GM21723 (cell line): Measurements from ENCODE around the gene SREBF1.

ENCODE experiments used
- ATAC-seq: cut with Tn5 transposase; IDR thresholded peaks from one replicate; pipeline ENCODE4 v1.9.1; 2021; ENCODE audit warnings: mild to moderate bottlenecking, moderate library complexity; ENCODE audit not compliant: unreplicated experiment

The SREBF1 gene

DNA sequence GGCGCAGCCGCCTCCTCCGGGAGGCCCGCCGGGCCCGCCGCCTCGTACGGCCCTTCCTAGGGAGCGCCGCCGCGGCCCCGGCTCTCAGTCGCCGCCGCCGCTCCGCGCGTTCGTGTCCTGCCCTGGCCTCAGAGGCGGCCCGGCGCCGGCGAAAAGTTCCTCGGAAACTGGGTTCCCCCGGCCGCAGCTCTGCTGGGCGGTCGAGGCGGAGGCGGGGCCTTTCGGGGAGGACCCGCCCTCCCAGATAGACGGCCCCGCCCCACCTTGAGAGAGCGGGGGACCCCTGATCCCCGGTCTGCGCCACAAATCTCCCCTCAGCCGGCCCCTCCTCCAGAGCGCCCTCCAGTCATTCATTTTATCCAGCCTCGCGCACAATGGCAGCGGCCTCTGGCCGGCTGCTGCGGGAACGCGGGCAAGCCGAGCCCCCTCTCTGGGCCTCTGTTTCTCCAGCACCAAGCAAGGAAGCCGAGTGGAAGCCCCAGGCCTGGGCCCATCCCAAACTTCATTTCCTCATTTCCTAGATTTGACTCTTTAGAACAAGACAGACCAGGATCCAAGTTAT lies at the start of gene SREBF1:
SREBF1 (minus strand) TSS at position 169 of the 562 bp plus-strand sequence. CDS start 169 bp downstream, outside the sequence.
- ATAC-seq = peak; percentile 36

DNA sequence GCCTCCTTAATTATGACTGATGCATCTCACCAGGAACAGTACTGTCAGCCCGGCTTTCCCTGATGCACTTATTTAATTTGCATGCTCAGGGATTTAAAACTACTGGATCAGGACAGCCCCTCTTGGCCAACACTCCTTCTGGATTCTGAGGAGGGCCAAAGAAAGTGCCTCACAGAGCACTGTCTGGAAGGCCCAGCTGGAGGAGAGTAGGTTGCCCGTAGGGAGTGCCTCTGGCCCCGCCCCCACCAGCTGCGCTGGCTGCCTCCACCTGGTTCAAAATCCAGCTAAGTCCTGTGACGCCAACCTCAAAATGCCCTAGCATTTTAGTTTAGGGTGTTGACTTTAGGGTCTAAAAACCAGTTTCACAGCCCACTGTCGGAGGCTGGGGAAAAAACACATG lies 49.4 kb upstream of the SREBF1 start:
- no peak for ATAC-seq

DNA sequence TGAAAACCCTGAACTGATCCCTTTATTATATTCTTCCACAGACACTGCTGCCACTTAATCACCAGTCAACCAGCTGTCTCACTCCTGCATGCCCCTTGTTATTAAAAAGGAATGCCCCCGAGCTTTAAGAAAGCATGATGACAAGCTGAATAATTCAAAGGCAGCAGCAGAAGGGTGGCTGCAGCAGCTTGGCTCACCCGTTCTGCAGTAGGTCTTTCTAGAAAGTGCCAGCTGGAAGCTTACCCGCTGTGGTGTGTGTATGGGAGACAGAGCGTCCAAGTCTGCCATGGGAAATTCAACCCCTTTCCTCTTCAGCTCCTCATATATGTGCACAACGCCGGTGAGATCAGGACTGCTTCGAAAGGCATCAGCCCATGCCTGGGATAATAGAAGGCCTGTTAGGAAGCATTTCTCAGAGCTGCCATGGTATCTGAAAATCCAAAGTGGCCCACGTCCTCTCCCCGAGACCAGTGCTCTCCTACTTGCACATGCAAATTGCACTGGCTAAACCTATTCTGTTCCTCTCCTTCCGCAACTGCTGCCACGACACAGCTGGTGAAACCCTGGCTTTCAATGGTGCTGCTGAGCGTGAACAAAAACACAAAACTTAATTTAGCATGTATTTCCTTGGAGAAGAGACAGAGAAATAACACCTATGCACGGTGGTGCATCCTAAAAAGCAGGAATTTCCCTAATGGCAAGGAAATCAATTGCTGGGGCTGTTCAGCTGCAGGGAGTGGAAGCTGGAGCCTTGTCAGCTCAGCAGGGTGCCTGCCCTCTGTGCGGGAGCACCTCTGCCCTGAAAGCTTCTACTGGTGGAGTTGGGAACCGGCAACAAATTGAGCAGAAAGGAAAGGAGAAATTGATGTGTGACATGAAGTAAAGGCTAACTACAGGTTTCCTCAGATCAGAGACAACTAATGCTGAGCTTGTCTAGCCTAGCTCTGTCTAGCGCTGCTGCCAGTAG lies 47.9 kb upstream of the SREBF1 start:
- no peak for ATAC-seq

DNA sequence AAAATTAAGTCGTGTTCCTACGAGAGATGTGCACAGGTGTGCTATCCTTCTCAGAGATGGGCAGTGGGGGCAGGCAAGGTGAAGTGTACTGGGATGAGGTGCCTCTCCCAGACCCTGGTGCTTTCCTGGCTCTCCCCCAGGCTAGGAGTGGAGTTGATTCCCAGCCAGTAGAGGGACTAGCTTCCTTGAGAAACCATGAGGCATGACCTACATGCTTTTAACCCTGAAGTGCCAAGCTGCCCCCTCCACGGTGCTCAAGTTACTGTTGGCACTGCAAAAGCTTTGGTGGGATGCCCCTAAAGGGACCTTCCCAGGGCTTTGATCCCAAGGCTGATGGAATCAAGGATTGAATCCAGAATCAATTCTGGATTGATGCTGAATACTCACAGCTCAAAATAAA lies 47.0 kb upstream of the SREBF1 start:
- no peak for ATAC-seq

DNA sequence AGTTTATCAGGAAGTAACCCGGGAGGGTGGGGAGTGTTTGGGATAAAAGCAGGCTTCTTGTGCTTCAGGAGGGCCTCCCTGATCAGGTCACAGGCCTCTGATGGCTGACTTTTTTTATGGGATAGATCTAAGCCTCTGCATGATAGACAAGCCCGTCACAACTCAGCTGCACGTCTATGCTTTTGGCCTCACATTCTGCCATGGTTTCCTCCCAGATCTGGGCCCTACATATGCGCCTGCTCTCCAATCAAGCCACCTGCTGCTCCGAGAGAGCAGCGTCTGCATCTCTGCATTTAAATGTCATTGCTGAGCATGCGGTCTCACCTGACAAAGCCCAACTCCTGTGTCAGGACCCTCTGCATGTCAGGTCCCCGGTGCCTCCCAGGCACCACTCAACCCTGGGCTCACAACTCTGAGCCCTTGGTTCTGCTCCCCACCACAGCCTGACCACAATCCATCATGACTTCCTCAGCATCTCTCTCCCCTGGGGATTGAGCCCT lies 45.3 kb upstream of the SREBF1 start:
- ATAC-seq = no peak

DNA sequence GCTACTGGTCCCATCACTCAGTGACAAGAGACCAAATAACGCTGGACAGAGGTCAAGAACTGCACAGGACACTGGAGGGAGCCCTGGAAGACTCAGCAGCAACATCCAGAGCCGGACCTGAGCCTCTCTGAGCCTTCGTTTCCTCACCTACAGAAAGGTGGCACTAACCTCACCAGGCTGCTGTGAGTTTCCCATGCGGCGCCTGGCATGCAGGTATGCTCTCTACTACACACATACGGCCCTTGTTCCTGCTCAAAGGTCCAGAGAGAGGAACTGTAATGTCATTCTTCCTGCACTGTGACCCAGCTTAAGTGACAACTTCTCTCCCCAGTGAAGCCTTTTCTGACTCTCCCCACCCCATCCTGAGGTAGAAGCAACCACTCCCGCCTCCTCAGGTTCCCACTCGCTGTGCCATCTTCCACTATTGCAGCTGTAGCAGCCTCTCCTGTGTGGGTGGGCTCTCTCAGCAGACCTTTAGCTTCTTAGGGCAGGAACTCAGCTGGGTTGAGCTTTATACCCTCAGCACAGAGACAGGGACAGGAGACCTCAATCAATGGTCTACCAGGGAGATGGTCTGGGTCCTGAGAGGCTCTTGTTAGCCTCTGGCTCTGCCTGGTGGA lies 43.9 kb upstream of the SREBF1 start:
- no peak for ATAC-seq

DNA sequence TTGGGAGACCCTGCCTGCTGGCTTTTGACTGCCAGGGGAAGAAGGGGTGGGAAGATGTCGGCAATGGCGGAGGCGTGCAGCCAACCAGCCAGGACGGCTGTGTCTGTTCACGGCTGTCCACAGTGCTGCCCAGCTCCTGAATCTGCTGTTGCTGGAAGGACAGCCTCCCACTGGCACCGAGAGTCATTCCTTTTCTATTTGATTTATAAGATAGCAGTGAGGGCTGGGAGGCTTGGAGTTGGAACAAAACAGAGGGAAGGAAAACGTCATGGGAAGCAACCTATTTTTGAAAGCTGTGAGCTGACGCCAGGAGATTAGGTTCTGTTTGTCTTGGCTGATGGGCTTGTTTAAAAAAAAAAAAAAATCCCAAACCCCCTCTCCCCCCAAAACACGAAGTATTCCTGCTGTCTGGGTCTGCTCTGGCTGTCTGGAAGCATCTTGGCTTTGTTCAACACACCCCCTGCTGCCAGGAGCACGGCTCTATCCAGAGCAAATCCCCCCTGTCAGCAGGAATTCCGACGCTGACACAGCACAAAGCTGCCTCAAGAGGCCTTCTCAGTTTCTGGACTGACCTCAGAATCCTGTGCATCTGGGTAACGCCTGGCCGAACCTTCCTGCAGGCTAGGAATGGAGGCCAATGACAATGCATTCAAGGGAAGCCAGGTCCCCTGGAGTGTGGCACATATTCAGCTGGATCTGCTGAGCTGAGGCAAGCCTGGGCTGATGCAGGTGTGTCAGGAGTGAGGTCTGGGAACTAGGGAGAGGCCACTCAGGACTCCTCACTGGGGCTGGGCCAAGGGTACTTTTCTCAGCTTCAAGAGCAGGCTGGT lies 41.0 kb upstream of the SREBF1 start:
- ATAC-seq = no peak

DNA sequence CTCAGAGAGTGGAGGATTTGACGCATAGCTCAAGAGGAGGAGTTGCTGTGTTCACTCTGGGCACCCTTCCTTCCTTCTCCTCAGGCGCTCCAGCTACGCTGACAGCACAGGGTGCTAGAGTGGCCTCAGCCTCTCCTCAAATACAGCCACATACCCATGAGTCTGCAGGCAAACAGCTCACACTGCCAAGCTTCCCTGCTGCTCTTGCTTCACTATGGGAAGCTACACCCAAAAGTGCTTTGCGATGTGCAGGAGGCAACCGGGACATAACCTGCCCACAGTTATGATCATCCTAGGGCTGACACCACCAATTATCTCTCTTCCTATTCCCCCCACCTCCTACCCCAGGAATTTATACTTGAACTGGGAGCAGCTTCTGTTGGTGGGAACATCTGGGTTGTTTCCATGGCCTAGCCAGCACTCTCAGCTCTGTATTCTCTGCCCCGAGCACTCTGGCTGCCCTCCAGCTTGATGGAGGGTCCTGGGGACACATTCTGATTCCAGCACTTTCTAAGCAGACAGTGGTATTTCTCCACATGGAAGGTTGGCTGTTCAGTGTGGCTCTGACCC lies 40.3 kb upstream of the SREBF1 start:
- no peak for ATAC-seq

DNA sequence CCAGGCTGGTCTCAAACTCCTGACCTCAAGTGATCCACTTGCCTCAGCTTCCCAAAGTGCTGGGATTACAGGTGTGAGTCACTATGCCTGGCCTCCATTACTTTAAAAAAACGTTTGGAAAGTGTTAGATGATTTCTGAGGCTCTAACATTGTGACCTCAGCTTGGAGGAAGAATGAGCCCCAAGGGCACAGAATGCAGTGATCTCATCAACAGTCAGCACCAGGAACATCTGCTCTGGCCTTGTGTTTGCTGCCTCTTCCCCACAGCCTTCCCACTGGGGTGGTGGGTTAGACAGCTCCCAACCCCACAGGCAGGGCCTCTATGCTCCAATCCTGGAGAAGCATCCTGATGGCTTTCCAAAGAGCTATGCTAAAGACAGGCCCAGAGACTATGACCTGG lies 37.7 kb upstream of the SREBF1 start:
- ATAC-seq = no peak

DNA sequence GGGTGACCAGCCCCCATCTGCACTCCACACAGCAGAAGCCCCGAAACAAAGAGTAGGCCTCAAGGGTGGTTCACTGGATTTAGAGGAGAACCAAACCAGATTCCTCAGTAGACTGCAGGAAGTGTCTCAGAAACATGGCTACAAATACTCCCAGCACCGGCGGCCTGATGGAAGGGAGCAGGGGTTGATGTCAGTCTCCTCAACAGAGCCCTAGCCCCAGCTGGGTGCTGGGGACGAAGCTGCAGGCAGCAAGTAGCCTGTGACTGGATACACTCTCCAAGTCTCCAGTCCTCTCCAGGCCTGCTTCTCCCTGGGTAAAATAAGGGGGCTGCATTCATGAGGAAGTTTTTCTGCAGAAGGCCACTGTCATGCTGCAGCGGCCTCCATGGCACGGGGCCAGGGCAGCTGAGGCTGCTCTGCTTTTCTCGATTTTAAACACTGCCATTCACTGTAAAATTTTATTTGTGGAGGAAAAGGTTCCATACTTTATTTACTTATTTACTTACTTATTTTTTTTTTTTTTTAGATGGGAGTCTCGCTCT lies 36.7 kb upstream of the SREBF1 start:
- ATAC-seq = no peak

DNA sequence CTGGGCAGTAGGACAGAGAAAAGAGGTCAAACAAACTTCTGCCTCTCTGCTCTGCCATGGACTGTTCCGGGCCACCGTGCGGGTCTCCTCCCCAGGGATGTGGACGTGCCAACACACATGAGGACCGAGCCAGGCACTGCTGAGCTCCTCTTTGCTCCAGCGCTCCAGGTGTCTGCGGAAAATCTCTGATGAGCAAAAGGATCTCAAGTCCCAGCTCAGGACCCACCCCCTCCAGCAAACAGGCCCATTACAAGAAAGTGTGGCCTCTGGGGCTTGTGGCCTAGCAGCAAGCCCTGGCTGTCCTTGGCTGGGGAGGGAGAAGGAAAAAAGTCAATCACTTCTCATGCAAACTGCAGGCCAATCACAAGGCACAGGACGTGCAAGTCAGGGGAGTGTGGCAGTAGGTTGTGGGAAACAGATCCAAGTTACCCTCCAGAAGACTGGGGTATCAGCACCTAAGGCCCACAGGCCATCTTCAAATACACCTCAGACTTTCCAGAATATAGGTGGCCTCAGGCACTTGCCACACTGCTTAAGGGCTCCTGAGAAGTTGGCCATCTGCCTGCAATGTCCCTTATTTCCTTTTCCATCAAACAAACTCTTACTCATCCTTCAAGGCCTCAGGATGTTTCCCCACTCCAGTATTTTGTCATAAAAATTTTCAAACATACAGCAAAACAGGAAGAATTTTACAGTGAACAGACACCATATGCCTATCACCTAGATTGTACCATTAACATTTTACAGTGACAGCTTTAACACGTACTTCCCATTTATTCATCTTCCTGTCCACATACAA lies 36.0 kb upstream of the SREBF1 start:
- ATAC-seq = no peak

DNA sequence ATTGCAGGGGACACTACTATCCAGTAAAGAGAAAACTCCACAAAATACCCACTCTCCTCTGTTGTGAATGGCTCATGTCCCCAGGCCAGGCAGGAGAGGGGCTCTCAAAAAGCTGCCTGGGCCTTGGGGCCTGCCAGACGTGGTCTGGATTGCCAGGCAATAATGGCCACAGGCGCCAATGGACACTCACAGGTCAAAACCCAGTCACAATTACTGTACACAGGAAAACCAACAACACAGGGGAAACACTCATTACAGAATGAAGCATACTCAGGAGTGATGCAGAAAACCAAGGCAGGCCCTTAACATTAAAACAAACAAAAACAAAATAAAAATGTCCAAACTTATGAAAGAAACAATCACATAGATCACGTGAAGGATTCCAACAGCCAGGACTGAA lies 35.1 kb upstream of the SREBF1 start:
- no peak for ATAC-seq

DNA sequence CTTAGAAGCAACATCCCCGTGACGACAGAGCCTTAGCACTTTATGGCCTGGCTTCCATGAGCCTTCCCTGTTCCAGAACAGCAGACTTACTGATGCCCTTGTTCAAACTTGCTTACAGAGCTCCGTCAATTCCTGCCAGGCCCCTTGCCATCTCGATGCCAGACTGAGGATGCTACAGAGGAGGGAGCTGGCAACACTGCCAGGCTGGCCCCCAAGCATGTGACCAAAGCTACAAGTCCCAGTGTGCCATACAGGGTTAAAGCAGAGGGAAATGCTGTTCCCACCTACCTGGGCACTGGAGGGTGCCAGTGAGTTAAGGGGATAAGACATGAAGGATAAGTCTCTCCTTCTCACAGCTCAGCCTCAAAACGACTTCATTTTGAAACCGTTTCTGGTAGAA lies 33.5 kb upstream of the SREBF1 start:
- no peak for ATAC-seq

DNA sequence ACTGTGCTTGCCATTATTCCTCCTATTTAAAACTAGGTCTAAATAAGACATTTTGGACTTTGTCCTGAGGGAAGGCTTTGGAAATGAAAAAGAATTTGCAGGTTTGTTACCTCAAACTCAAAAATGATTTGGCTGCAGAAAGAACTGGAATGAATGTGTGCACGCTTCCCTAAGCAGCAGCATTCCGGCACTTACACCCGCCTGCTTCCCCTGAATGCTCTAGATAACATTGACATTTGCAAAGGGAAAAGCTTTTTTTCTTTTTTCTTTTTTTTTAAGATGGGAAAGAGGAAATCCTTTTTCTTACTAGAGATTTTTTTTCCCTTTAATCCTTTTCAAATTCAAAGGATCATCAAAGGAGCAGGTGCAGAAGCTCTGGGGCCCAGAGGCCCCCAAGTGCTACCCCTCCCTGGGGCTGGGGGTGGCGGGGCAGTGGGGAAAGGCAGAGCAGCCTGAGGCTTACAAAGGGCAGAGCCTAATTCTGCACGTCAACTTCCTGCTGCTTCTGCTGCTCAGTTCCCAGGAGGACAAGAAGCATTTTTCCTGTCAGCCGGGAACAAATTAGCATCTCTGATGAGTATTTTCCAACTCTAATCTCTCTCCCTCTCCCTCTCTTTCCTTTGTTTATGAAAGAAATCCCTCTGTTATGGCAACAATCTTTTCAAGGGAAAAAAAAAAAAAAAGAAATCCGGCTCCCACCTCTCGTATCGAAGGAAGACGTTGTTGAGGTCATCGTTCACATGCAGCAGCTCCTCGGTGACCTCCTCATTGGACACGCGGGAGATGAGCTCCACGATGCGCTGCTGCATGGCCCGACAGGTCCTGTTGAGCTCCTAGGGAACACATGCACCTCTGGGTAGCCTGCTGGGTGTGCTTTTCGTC lies 32.1 kb upstream of the SREBF1 start:
- ATAC-seq = no peak

DNA sequence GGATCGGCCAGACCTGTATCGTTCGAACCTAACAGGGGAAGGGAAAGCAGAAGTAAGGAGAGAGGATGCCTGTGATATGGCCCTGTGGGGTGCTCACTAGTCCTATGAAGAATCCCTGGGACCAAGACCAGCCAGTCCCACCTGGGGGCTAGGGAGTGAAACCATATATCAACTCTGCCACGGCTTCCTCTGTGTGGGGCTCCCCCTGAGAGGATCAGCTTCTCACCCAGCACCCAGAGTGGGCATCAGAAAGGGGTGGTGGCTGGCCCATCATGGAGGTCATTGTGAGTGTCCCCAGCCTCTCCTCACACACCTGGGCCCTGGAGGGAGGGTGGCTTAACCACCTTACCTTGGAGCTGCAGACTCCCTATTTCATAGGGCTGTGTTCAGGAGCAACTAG lies 30.1 kb upstream of the SREBF1 start:
- no peak for ATAC-seq

DNA sequence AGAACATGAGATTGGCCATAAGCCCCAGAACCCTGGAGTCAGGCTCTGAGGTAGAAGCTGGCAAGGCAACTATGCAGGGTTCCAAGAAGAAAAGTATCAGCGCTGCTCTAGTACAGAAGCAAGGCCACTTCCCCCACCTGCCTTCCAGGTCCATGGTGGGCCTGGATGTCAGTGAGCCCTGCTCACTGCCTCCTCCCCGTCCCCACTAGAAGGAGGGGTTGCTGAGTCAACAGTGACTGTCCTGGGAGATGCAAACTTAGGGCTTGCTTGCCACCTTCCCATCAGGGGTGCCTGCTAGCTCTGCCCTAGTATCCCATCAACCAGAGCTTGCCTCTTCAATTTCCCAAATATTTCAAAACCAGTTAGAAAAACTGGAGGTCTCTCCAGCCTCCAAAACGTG lies 29.6 kb upstream of the SREBF1 start:
- ATAC-seq = no peak

DNA sequence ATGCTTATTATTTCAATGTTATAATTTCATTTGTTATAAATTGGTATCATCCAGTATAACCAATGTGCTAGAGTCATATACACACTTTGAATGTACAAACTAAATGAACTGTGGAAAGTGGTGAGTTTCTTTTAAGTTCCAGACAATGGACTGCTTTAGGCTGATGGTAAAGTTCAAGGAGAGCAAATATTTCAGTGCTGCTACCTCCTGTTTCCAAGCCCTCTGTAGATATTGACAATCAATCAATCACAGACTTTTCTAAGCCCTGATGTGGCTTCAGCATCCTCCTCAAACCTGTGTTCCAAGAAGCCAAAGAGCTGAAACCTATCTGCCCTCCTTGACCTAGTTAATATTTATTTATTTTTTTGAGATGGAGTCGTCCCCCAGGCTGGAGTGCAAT lies 28.2 kb upstream of the SREBF1 start:
- no peak for ATAC-seq

DNA sequence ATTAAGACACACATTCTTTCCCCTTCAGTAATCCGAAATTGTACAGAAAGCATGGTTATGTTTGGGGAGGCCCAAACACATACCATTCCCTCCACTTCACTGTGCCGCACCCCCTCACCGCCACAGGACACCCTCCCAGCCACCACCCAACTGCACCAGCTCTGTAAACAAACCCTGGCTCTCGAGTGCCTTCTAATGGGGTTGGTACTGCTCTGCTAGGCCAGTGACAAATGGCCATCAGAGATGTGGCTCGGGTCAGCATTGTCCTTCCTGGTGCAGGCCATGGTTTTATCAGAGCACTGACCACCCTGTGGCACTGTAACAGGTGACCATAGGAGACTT lies 24.0 kb upstream of the SREBF1 start:
- no peak for ATAC-seq
